ENCODE results near the gene OR1D5. TPM values are rescaled to one million over a fixed set of nuclear protein-coding genes. Genes with fewer than 3 reads are reported as not detected.

OR1D5 gene
- total RNA-seq, 1 donor from 2014 or later = not detected

DNA sequence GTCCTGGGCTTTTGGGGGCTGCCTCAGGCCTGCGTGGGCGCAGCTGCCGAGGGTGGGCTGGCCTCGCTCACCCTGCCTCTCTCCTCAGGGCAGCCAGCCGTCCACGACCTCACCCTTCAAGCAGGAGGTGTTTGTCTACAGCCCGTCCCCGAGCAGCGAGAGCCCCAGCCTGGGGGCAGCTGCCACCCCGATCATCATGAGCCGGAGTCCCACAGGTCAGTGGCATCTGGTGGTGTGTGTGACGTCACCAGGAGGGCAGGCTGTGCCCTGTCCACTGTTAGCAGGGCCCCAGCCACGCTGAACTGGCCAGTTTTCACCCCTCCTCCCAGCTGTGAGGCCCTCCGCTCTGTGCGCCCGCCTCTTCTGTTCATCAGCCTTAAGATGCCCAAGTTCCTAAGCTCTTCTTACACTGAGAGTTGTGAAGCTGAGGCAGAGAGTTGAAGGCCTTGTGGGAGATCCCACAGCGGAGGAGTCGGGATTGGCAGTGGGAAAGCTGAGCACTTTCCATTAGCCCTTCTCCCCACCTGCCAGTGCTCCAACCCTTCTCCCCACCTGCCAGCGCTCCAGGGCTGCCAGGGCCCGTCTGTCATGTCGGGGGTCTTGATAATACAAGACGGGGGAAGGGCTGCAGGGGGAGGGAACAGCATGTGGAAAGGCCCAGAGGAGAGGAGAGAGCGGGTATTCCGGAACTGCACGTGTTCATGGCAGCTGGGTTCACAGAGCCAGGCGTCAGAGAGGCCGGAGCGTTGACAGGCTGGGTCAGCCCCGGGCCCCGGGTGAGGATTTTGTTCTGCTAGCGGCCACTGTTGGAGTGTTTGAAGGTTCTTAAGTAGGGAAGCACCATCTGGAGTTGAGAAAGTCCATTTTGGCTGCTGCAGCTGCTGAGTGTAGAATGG is 36.3 kb downstream of the OR1D5 start:
- DNase-seq (ENCODE audit: low read depth) = no peak
- H3K36me3 Mint-ChIP-seq (ENCODE audit: low read depth, unreplicated experiment) = peaks cover 29% of the 10 kb centered on the region

DNA sequence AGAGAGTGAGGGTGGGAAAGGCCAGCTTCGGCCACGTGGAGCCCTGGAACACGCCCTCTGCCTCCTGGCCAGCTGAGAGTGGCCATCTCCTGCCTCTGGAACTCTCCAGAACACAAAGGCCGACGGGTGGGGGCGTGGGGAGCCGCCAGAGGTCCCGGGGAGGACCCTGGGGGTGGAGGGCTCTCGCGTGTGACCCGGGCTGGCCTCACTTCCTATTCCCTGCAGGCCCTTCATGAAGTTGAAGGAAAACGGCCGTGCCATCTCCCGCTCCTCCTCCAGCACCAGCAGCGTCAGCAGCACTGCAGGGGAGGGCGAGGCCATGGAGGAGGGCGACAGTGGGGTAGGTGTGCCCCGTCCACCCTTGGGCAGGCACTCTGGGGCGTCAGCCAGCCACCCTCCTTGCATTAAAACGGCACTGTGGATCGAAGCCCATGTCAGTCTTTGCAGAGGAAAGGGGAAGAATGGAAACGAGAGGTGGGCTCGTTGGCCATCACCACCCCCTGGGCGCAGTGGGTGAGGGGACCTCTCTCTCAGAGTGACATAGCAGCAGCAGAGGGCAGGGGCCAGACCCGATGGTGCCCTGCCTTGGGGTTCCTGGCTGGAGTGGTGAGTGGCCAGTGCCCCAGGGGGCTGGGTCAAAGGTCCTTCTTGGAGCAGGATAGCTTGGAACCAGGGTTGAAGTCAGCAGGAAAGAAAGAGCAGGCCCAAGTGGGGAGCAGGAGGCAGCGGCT is 37.1 kb downstream of the OR1D5 start:
- Mint-ChIP-seq H3K27ac (ENCODE audit: unreplicated experiment) (no peak overlapping the region), H3K4me3 (ENCODE audit: unreplicated experiment) (no peak overlapping the region), H3K9me3 (ENCODE audit: unreplicated experiment) (peaks cover 28% of the 10 kb centered on the region), H3K4me1 (ENCODE audit: low read depth, unreplicated experiment) (peaks cover 4% of the 10 kb centered on the region), H3K27me3 (ENCODE audit: low read depth, unreplicated experiment) (no peaks in the 10 kb centered on the region), H3K36me3 (ENCODE audit: low read depth, unreplicated experiment) (peaks cover 31% of the 10 kb centered on the region)
- peaks cover 15% of the 10 kb centered on the region for H3K9me3 ChIP-seq (ENCODE audit: insufficient read depth, low read depth, low read length)
- DNase-seq (ENCODE audit: low read depth) (no peak), FAIRE-seq (no peak)
- no peak overlapping the region for H3K27ac ChIP-seq (ENCODE audit: low read depth, low read length)
- no peak overlapping the region for H2AFZ ChIP-seq (ENCODE audit: low read depth, low read length)
- no peak overlapping the region for H3K9ac ChIP-seq (ENCODE audit: low read length)
- no peaks in the 10 kb centered on the region for H3K79me2 ChIP-seq (ENCODE audit: insufficient read depth, low read length)
- H3K4me1 ChIP-seq (ENCODE audit: insufficient read depth, low read length) = peaks cover 6% of the 10 kb centered on the region
- no peaks in the 10 kb centered on the region for H3K36me3 ChIP-seq (ENCODE audit: insufficient read depth, low read length)
- TF ChIP-seq, protein P1, sequence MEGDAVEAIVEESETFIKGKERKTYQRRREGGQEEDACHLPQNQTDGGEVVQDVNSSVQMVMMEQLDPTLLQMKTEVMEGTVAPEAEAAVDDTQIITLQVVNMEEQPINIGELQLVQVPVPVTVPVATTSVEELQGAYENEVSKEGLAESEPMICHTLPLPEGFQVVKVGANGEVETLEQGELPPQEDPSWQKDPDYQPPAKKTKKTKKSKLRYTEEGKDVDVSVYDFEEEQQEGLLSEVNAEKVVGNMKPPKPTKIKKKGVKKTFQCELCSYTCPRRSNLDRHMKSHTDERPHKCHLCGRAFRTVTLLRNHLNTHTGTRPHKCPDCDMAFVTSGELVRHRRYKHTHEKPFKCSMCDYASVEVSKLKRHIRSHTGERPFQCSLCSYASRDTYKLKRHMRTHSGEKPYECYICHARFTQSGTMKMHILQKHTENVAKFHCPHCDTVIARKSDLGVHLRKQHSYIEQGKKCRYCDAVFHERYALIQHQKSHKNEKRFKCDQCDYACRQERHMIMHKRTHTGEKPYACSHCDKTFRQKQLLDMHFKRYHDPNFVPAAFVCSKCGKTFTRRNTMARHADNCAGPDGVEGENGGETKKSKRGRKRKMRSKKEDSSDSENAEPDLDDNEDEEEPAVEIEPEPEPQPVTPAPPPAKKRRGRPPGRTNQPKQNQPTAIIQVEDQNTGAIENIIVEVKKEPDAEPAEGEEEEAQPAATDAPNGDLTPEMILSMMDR (IDR thresholded peaks at IDR 0.05; ENCODE audit: insufficient read depth, low read depth, low read length) = no peak
- no peak for TF ChIP-seq EZH2 (IDR thresholded peaks at IDR 0.05; ENCODE audit: insufficient read depth, low read length)
- no peaks in the 10 kb centered on the region for H4K20me1 ChIP-seq (ENCODE audit: insufficient read depth, low read length)
- no peaks in the 10 kb centered on the region for H3K27me3 ChIP-seq (ENCODE audit: insufficient read depth, low read length)
- H3K4me2 ChIP-seq (ENCODE audit: low read length) = no peak overlapping the region
- H3K4me3 ChIP-seq (ENCODE audit: insufficient read depth, low read depth, low read length) = no peak overlapping the region

More for the DNA sequence above, 36.3 kb downstream of the OR1D5 start:
- no peak overlapping the region for H3K27ac ChIP-seq (ENCODE audit: low read depth, low read length)
- H3K4me1 Mint-ChIP-seq (ENCODE audit: low read depth, unreplicated experiment) = peaks cover 4% of the 10 kb centered on the region
- H3K9ac ChIP-seq (ENCODE audit: low read length) = no peak overlapping the region
- no peaks in the 10 kb centered on the region for H3K27me3 Mint-ChIP-seq (ENCODE audit: low read depth, unreplicated experiment)
- H2AFZ ChIP-seq (ENCODE audit: low read depth, low read length) = no peak overlapping the region
- no peaks in the 10 kb centered on the region for H3K27me3 ChIP-seq (ENCODE audit: insufficient read depth, low read length)
- H3K27ac Mint-ChIP-seq (ENCODE audit: unreplicated experiment) = no peak overlapping the region
- H4K20me1 ChIP-seq (ENCODE audit: insufficient read depth, low read length) = no peaks in the 10 kb centered on the region
- H3K36me3 ChIP-seq (ENCODE audit: insufficient read depth, low read length) = no peaks in the 10 kb centered on the region
- H3K4me1 ChIP-seq (ENCODE audit: insufficient read depth, low read length) = peaks cover 6% of the 10 kb centered on the region
- H3K4me3 ChIP-seq (ENCODE audit: insufficient read depth, low read depth, low read length) = no peak overlapping the region
- no peak for FAIRE-seq
- H3K9me3 ChIP-seq (ENCODE audit: insufficient read depth, low read depth, low read length) = peaks cover 12% of the 10 kb centered on the region
- no peaks in the 10 kb centered on the region for H3K79me2 ChIP-seq (ENCODE audit: insufficient read depth, low read length)
- H3K4me3 Mint-ChIP-seq (ENCODE audit: unreplicated experiment) = no peak overlapping the region
- no peak overlapping the region for H3K4me2 ChIP-seq (ENCODE audit: low read length)
- peaks cover 24% of the 10 kb centered on the region for H3K9me3 Mint-ChIP-seq (ENCODE audit: unreplicated experiment)
- TF ChIP-seq, protein P1 (IDR thresholded peaks at IDR 0.05; ENCODE audit: insufficient read depth, low read depth, low read length) = no peak
- TF ChIP-seq EZH2 (IDR thresholded peaks at IDR 0.05; ENCODE audit: insufficient read depth, low read length) = no peak
